C4-2B (cell line): ENCODE data around the gene RFT1.

ENCODE experiments used
- CTCF ChIP-seq: fragments of 450-650 bp; conservative IDR thresholded peaks from 2 replicates; pipeline ENCODE4 v1.5.1; 2017; ENCODE audit warnings: mild to moderate bottlenecking
- ZFX ChIP-seq: fragments of 450-650 bp; IDR thresholded peaks from 2 replicates; pipeline ENCODE4 v1.6.1; 2017

GRCh38 chr3:53153980-53154379, 23.7 kb upstream of the RFT1 start:
- TF ChIP-seq CTCF = no peak
- TF ChIP-seq ZFX = no peak
